Esophagus (tissue), 2 donors: Measurements from ENCODE around the gene DPH1. TPM values are rescaled to one million over a fixed set of nuclear protein-coding genes. Genes with fewer than 3 reads are reported as not detected.

ENCODE experiments used
- H3K27ac ChIP-seq, 2 donors: one replicate each; pipeline ENCODE4 v1.5.1; 2013; ENCODE audit warnings: low read depth in 2 of 2, mild to moderate bottlenecking in 2 of 2, inconsistent platforms in 1 of 2, low read length in 1 of 2, moderate library complexity in 1 of 2
- H3K27me3 ChIP-seq, 2 donors: one replicate each; pipeline ENCODE4 v1.6.1; 2013; ENCODE audit warnings: low read length in 2 of 2, control low read depth in 1 of 2, mild to moderate bottlenecking in 1 of 2; ENCODE audit not compliant: insufficient read depth in 2 of 2, control insufficient read depth in 1 of 2
- H3K36me3 ChIP-seq, 2 donors: one replicate each; pipeline ENCODE4 v1.6.1; 2013; ENCODE audit warnings: low read length in 1 of 2; ENCODE audit not compliant: control insufficient read depth in 2 of 2, insufficient read depth in 2 of 2
- H3K4me1 ChIP-seq, 2 donors: one replicate each; pipeline ENCODE4 v1.6.1; 2013; ENCODE audit warnings: low read length in 1 of 2; ENCODE audit not compliant: control insufficient read depth in 2 of 2, insufficient read depth in 2 of 2
- H3K4me3 ChIP-seq, 2 donors: one replicate each; pipeline ENCODE4 v1.5.1; 2013; ENCODE audit warnings: low read length in 2 of 2, mild to moderate bottlenecking in 2 of 2, low read depth in 1 of 2, moderate library complexity in 1 of 2
- H3K9me3 ChIP-seq, 2 donors: one replicate each; pipeline ENCODE4 v1.6.1; 2013; ENCODE audit warnings: mild to moderate bottlenecking in 2 of 2, low read depth in 1 of 2, low read length in 1 of 2, moderate library complexity in 1 of 2; ENCODE audit not compliant: control insufficient read depth in 2 of 2, insufficient read depth in 1 of 2
- WGBS, 2 donors: extraction: QIAGEN DNeasy Blood & Tissue Kit; methylation state at CpG; one replicate each; pipeline ENCODE4 v1.1.7; 2013; 5-methylcytosine and 5-hydroxymethylcytosine counted together
- polyA plus RNA-seq, 2 donors: library from polyadenylated mRNA; stranded (reverse); fragments of 200-250 nt; gene quantifications; one replicate each; pipeline ENCODE4 v1.2.3, GENCODE V29; 2013
- donor health status: healthy with polysubstance abuse.
- donor health status: Bipolar disorder and iron deficiency.

The DPH1 gene
- polyA plus RNA-seq, 2 donors: 18.8 to 21.0 TPM

DNA sequence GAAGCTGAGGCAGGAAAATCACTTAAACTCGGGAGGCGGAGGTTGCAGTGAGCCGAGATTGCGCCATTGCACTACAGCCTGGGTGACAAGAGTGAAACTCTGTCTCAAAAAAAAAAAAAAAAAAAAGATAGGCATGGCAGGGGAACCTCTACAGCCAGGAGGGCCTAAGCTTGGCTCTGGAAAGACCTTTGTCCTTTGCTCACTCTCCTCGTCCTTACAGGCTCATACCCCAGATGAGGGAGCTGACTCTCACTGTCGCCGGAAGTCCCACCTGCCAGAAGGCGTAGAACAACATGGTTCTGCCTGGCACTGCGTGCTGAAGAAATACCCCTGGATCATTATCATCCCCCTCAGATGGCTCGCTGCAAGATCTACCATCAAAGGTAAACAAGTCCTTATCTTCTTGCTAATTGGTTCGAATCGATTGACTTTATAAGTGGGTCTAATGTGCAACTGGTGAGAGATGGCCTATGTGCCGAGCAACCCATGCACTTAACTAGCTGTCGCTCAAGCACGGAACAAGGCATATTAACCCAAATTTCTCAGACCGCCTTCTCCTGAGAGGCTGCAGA is 34.5 kb upstream of the DPH1 start:
- Histone ChIP-seq H3K4me3 (no peak overlapping the region), H3K27me3 (no peaks in the 10 kb centered on the region), H3K4me1 (peaks cover 6 to 19% of the 10 kb centered on the region in 2 donors), H3K27ac (no peak overlapping the region), H3K9me3 (no peaks in the 10 kb centered on the region), H3K36me3 (no peaks in the 10 kb centered on the region)
- 86 to 94% methylated on average over 16 of the region's 16 CpGs for WGBS, 2 donors

DNA sequence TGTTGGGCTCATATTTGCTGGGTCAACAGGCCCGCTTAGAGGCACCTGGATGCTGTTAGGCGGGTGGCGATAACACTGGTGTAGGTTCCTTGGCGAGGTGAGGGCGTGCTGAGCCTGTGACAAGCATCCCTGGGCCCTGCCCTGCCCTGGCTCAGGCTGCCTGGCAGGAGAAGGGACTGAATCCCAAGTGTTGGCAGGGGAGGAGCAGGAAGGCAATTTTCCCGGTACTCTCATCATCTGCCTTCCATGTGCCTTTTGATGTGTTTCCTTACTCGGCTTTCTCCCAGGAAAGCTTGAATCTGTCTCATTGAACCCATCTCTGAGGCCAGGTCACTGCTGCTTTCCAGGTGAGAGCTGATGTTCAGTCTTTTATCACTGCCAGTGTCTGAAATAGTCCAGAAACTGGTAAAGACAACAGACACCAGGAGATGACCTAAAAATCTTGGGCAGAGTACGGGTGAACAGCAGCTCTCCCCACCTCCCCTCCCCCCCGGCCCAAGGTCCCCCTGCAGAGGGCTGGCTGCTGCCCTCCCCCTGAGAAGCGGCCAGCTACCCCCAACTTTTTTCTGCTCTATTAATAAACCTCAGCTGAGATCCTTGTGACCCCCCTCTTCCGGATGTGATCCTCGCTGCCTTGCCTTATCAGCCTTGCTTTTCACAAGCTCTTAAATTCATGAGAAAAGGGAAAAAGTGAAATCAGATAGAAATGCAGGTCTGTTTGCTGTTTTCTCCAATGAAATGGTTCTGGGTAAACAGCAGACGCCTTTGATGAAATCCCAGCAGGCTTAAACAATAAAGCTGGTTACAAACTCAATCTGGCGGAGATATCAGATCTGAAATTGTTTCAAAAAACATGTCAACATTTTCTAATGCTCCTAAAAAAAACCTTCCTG is 33.8 kb upstream of the DPH1 start:
- Histone ChIP-seq H3K4me1 (peaks cover 6 to 19% of the 10 kb centered on the region in 2 donors), H3K9me3 (no peaks in the 10 kb centered on the region), H3K36me3 (no peaks in the 10 kb centered on the region), H3K27me3 (no peaks in the 10 kb centered on the region), H3K4me3 (no peak overlapping the region), H3K27ac (no peak overlapping the region)
- 76 to 79% methylated on average over 14 of the region's 14 CpGs for WGBS, 2 donors

DNA sequence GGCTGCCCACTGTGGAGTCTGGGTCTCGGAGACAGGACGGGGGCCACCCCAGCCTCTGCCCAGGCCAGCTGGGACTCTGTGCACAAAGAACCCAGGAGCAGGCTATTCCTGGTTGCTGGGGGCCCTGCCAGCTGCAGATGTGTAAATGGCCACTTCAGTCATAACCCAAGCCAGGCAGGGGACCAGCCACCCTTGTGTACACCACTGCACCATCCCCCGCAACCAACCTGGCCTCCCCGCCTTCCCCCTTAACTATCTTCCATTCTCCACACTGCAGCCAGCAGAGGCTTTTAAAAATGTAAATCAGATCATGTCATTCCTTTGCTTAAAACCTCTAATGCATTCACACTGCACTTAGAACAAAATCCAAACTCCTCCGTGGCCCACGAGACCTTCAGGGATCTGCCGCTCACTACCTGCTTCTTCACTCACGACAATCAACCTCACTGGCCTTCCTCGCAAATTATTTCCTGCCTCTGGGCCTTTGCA is 33.1 kb upstream of the DPH1 start:
- WGBS, 2 donors: 85 to 89% methylated on average over 9 of the region's 9 CpGs
- H3K27ac ChIP-seq: no peak overlapping the region
- H3K4me1 ChIP-seq: peaks cover 6 to 19% of the 10 kb centered on the region in 2 donors

DNA sequence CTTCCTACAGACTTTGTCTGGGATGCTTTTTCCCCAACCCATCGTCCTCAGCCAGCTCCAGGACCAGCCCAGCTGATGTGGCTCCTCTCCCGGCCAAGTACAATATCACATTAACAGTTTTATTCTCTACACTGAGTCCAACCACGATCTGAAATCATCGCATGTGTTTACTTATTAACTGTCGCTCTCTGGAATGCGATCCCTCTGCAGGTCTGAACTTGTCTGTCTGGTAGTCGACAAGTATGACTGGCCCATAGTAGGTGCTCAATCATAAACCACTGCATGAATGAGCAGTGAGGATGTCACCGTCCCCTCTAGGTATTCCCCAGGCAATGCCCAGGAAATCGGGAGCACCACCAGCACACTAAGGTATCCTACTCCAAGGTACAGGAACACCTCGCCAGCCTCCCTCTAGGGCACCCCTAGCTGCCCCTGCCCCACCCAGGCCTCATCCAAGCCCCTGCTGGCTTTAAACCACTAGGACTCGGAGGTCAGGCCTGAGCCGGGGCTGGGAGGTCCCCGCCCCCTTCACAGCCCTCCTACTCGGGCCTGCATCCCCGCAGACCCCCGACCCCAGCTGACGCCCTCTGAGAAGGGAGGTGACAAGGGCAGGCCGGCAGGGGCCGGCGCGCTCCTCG is 32.5 kb upstream of the DPH1 start:
- Histone ChIP-seq H3K4me3 (no peak overlapping the region), H3K27ac (no peak overlapping the region), H3K4me1 (peaks cover 6 to 19% of the 10 kb centered on the region in 2 donors), H3K36me3 (no peaks in the 10 kb centered on the region), H3K27me3 (no peaks in the 10 kb centered on the region), H3K9me3 (no peaks in the 10 kb centered on the region)
- WGBS, 2 donors: 30 to 37% methylated on average over 22 of the region's 22 CpGs

More for the DNA sequence above, 33.1 kb upstream of the DPH1 start:
- no peak overlapping the region for H3K4me3 ChIP-seq
- H3K36me3 ChIP-seq: no peaks in the 10 kb centered on the region
- H3K9me3 ChIP-seq: no peaks in the 10 kb centered on the region
- no peaks in the 10 kb centered on the region for H3K27me3 ChIP-seq

DNA sequence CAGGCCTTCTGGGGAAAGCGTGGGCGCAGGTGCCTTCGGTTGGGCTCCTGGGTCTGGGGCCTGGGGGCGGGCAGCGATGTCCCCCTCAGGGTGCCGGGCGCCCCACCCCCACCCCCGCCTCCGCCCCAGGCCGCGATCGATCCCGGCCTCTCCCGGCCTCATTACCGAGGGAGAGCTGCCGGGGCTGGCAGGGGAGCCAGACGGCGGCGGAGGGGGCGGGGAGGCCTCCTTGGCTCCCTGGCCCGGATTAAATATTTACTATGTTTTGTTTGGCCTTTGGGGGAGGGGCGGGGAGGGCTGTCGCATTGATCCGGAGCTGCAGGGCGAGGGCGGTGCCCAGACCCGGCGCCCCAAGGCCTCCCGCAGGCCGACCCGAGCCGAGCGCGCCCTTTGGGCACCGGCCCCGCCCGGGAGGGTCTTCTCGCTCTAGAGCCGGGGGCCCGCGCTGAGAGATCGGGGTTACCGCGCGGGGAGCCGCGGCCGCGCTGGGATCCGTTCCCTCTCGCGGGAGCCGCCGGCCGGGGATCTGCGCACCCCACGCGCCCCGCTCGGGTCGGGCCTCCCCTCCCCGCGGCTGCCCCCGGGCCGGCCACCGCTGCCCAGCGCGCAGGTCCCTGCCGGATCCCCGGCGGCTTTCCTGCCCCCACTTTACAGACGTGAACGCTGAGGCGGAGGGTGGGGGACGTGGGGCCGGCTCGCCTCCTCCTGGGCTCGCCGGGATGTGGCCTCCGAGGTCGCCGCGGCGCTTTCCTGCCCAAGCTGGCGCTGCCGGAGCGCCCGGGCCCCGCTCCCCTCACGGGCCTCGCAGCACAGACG is 31.8 kb upstream of the DPH1 start:
- Histone ChIP-seq H3K27me3 (peaks cover 0 to 3% of the 10 kb centered on the region in 2 donors), H3K36me3 (no peaks in the 10 kb centered on the region), H3K9me3 (no peaks in the 10 kb centered on the region), H3K4me3 (peak overlapping the region; percentile 20 to 40), H3K27ac (no peak overlapping the region), H3K4me1 (peaks cover 6 to 22% of the 10 kb centered on the region in 2 donors)
- 4 to 9% methylated on average over 79 to 92 of the region's 92 CpGs for WGBS, 2 donors

DNA sequence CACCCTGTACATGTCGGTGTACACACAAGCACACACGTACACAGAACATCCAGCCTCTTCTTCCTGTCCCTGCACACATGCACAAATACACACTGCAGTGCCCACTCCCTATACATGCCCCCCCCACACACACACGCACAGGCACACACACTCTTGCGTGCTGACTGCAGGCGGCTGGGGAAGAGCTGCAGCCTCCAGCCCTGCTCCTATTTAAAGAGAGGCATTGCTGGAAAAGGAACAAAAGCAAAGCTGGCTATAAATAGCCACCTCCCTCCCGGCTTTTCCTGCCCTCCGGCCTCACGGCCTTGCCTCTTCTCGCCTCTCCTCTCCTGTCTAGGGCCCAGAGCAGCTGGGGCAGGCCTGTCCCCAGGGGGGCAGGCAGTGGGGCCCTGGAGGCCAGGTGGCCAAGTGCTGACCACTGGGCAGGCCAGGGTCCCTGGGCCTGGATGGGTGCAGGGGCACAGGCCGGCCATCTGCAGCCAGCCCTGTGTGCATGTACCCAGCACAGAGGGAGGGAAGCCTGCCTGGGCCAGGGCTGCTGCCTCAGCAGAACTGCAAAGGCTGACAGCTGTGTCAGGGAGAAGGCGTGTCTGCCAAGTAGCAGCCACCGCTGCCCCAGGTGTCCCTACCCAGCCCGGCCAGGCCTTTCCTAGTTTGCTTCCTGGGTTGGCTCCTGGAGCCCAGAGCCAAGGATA is 30.2 kb upstream of the DPH1 start:
- no peaks in the 10 kb centered on the region for H3K9me3 ChIP-seq
- H3K4me3 ChIP-seq: no peak overlapping the region
- 22 to 25% methylated on average over 13 of the region's 13 CpGs for WGBS, 2 donors
- peaks cover 6 to 22% of the 10 kb centered on the region in 2 donors for H3K4me1 ChIP-seq
- peak overlapping the region; percentile 21 to 72 for H3K27ac ChIP-seq
- H3K27me3 ChIP-seq: peaks cover 0 to 3% of the 10 kb centered on the region in 2 donors
- no peaks in the 10 kb centered on the region for H3K36me3 ChIP-seq

DNA sequence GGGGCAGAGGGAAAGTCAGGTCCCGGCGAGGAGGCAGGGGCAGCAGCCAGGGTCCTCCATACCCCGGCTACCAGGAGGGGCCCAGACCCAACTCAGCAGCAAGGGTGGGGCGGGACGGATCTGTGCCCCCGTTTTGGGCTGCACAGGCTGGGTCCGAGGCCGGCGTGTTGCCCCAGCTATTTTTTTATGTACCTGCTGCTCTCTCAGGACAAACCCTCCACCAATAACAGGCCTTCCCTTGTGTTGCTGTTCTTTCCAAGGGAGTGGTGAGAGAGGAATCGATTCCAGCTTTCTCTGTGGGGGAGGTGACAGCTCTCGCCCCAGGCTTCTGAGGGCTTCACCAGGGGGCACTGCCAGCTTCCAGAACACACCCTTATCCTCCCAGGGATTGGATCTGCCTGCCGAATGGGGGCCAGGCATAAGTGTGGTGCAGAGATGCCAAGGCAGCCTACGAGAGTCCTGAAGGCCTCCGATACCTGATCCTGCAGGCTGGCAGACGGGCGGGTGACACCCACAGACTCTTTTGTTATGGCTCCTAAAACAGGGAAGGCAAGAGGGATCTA is 27.1 kb upstream of the DPH1 start:
- Histone ChIP-seq H3K4me3 (no peak overlapping the region), H3K9me3 (no peaks in the 10 kb centered on the region), H3K27ac (peak overlapping the region; percentile 8 to 16), H3K4me1 (peaks cover 5 to 14% of the 10 kb centered on the region in 2 donors), H3K27me3 (peaks cover 0 to 3% of the 10 kb centered on the region in 2 donors), H3K36me3 (no peaks in the 10 kb centered on the region)
- 52 to 58% methylated on average over 16 of the region's 16 CpGs for WGBS, 2 donors

DNA sequence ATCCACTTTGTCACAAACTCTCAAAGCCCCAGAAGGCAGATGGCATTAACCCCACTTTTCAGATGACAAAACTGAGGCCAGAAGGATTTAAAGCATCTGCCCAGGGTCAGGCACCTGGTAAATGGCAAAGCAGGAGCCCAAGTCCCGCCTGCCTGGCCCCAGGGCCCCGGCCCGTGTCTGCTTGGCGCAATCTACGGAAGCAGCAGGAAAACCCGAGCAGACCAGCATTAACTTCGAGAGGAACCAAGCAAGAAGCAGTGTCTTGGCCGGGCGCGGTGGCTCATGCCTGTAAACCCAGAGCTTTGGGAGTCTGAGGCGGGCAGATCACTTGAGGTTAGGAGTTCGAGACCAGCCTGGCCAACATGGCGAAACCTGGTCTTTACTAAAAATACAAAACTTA is 26.4 kb upstream of the DPH1 start:
- no peaks in the 10 kb centered on the region for H3K9me3 ChIP-seq
- WGBS, 2 donors: 83 to 91% methylated on average over 13 of the region's 13 CpGs
- no peak overlapping the region for H3K4me3 ChIP-seq
- H3K4me1 ChIP-seq: peaks cover 4 to 14% of the 10 kb centered on the region in 2 donors
- H3K27me3 ChIP-seq: peaks cover 0 to 3% of the 10 kb centered on the region in 2 donors
- no peak overlapping the region for H3K27ac ChIP-seq
- H3K36me3 ChIP-seq: no peaks in the 10 kb centered on the region
